Measurements from ENCODE around the gene FANCD2OS. TPM values are rescaled to one million over a fixed set of nuclear protein-coding genes. Genes with fewer than 3 reads are reported as not detected.

Gene FANCD2OS
- total RNA-seq: not detected

GRCh38 chr3:10108091-10108490 lies at the start of gene FANCD2OS:
Gene FANCD2OS (minus strand): TSS chr3:10108255. CDS start chr3:10104774, 3,481 bp downstream.
- no peak for DNase-seq (ENCODE audit: low spot score in 2 of 2)
- Histone ChIP-seq H3K36me3 (no peaks in the 10 kb centered on the region), H3K27ac (no peak within 1 kb of the TSS), H3K4me1 (no peaks in the 10 kb centered on the region), H3K9me3 (no peaks in the 10 kb centered on the region), H3K4me3 (no peak within 1 kb of the TSS), H3K27me3 (peaks cover 6% of the 10 kb centered on the region)
- WGBS: 49% methylated on average over 21 of the region's 28 CpGs
- TF ChIP-seq POLR2A (IDR thresholded peaks at IDR 0.05): no peak
- no peak for TF ChIP-seq POLR2AphosphoS5 (IDR thresholded peaks at IDR 0.05)
- TF ChIP-seq CTCF (IDR thresholded peaks at IDR 0.05): no peak
- TF ChIP-seq EP300 (IDR thresholded peaks at IDR 0.05): no peak

GRCh38 chr3:10157031-10157430 lies 49.0 kb upstream of the FANCD2OS start:
- no peak for DNase-seq (ENCODE audit: low spot score in 2 of 2)
- H3K4me3 ChIP-seq: no peak overlapping the region
- WGBS: 47% methylated on average over 4 of the region's 4 CpGs
- peaks cover 6% of the 10 kb centered on the region for H3K4me1 ChIP-seq
- H3K36me3 ChIP-seq: peaks cover 19% of the 10 kb centered on the region
- H3K9me3 ChIP-seq: no peaks in the 10 kb centered on the region
- TF ChIP-seq POLR2AphosphoS5 (IDR thresholded peaks at IDR 0.05): no peak
- TF ChIP-seq EP300 (IDR thresholded peaks at IDR 0.05): no peak
- TF ChIP-seq POLR2A (IDR thresholded peaks at IDR 0.05): no peak
- TF ChIP-seq CTCF (IDR thresholded peaks at IDR 0.05): no peak
- no peak overlapping the region for H3K27ac ChIP-seq
- H3K27me3 ChIP-seq: no peaks in the 10 kb centered on the region

GRCh38 chr3:10155658-10156057 lies 47.6 kb upstream of the FANCD2OS start:
- TF ChIP-seq POLR2AphosphoS5 (IDR thresholded peaks at IDR 0.05): no peak
- TF ChIP-seq POLR2A (IDR thresholded peaks at IDR 0.05): no peak
- TF ChIP-seq EP300 (IDR thresholded peaks at IDR 0.05): no peak
- no peak for TF ChIP-seq CTCF (IDR thresholded peaks at IDR 0.05)
- WGBS: 95% methylated on average over 4 of the region's 4 CpGs

GRCh38 chr3:10155123-10155472 lies 47.0 kb upstream of the FANCD2OS start:
- Histone ChIP-seq H3K27me3 (no peaks in the 10 kb centered on the region), H3K4me3 (no peak overlapping the region), H3K4me1 (no peaks in the 10 kb centered on the region), H3K27ac (no peak overlapping the region), H3K9me3 (no peaks in the 10 kb centered on the region), H3K36me3 (peaks cover 38% of the 10 kb centered on the region)
- no peak for DNase-seq (ENCODE audit: low spot score in 2 of 2)
- WGBS: 92% methylated on average over 4 of the region's 4 CpGs
- TF ChIP-seq POLR2A (IDR thresholded peaks at IDR 0.05) (no peak), POLR2AphosphoS5 (IDR thresholded peaks at IDR 0.05) (no peak), CTCF (IDR thresholded peaks at IDR 0.05) (no peak), EP300 (IDR thresholded peaks at IDR 0.05) (no peak)

More at GRCh38 chr3:10155658-10156057, 47.6 kb upstream of the FANCD2OS start:
- no peaks in the 10 kb centered on the region for H3K27me3 ChIP-seq
- peaks cover 2% of the 10 kb centered on the region for H3K4me1 ChIP-seq
- no peak overlapping the region for H3K27ac ChIP-seq
- no peaks in the 10 kb centered on the region for H3K9me3 ChIP-seq
- H3K4me3 ChIP-seq: no peak overlapping the region
- H3K36me3 ChIP-seq: peaks cover 33% of the 10 kb centered on the region
- DNase-seq (ENCODE audit: low spot score in 2 of 2): no peak

- TF ChIP-seq POLR2A (IDR thresholded peaks at IDR 0.05) (no peak), CTCF (IDR thresholded peaks at IDR 0.05) (no peak), EP300 (IDR thresholded peaks at IDR 0.05) (no peak), POLR2AphosphoS5 (IDR thresholded peaks at IDR 0.05) (no peak)
- no peak for DNase-seq (ENCODE audit: low spot score in 2 of 2)
- Histone ChIP-seq H3K4me1 (no peaks in the 10 kb centered on the region), H3K4me3 (no peak overlapping the region), H3K36me3 (peaks cover 44% of the 10 kb centered on the region), H3K27me3 (no peaks in the 10 kb centered on the region), H3K9me3 (no peaks in the 10 kb centered on the region), H3K27ac (no peak overlapping the region)
- WGBS: 81% methylated on average over 14 of the region's 14 CpGs
Measured at GRCh38 chr3:10154335-10155122, 46.5 kb upstream of the FANCD2OS start.

Measured in suprapubic skin (tissue), 4 donors.